K562 (cell line): ENCODE data around the gene INTS6. TPM values are rescaled to one million over a fixed set of nuclear protein-coding genes. Genes with fewer than 3 reads are reported as not detected.

Source experiments
- ATAC-seq: fragments of 200-7000 bp; cut with Tn5 transposase; 3 replicates; pipeline ENCODE4 v1.9.1; 2020; ENCODE audit warnings: moderate library complexity
- BruUV-seq: library from RNA; stranded (reverse); fragments of 400-500 nt; replicated peaks from 2 replicates; lab custom pipeline; 2021; lab: Mats Ljungman, UMichigan
- CTCF ChIA-PET: fragments of 300-600 bp; formaldehyde crosslinking; extraction: SDS; loops from one replicate; lab custom pipeline; 2021; ENCODE audit warnings: low intra/inter-chr PET ratio; lab: Yijun Ruan, JAX
- POLR2A ChIA-PET: fragments of 300-600, 350-650 bp; sonication (Branson Sonifier 250); formaldehyde crosslinking; extraction: SDS; loops from one replicate; lab custom pipeline; 2021; ENCODE audit warnings: antibody characterized with exemption, inconsistent platforms; lab: Yijun Ruan, JAX
- DNase-seq, 4 experiments: peaks; one replicate each; pipeline versions ENCODE4 v3.0.0 to v3.0.0-alpha.2; 2011 to 2018; ENCODE audit warnings: low spot score in 3 of 4, mixed read lengths in 3 of 4; ENCODE audit errors: extremely low read depth in 1 of 4
- FAIRE-seq: peaks from 2 replicates; lab custom pipeline; 2011; peaks lifted over from hg19 to GRCh38; lab: Jason Lieb, UNC
- H2AFZ ChIP-seq: 2 replicates; pipeline ENCODE4 v1.6.0; 2011; ENCODE audit warnings: low read depth, low read length, control low read depth, inconsistent platforms
- H3K27ac ChIP-seq: fragments of 200-600 bp; 3 replicates; pipeline ENCODE4 v1.8.0; 2011; ENCODE audit warnings: low read depth, mild to moderate bottlenecking, control low read depth, inconsistent platforms, low read length, moderate library complexity, mixed read lengths; ENCODE audit errors: extremely low read depth
- H3K27me3 ChIP-seq, 2 experiments: fragments of 300-600 bp in 1 of 2; 2 replicates in 1 of 2; 3 replicates in 1 of 2; pipeline versions ENCODE4 v1.6.0 to v1.8.0; 2011; ENCODE audit warnings: inconsistent platforms in 2 of 2, low read length in 2 of 2, mild to moderate bottlenecking in 1 of 2, mixed read lengths in 1 of 2, moderate library complexity in 1 of 2; ENCODE audit not compliant: control insufficient read depth in 2 of 2, insufficient read depth in 2 of 2
- H3K36me3 ChIP-seq: fragments of 300-600 bp; 3 replicates; pipeline ENCODE4 v1.8.0; 2011; ENCODE audit warnings: mild to moderate bottlenecking, low read length, inconsistent platforms; ENCODE audit not compliant: control insufficient read depth, insufficient read depth
- H3K4me1 ChIP-seq, 2 experiments: fragments of 200-600 bp in 1 of 2; replicated peaks in 1 of 2; 2 replicates in 1 of 2; 3 replicates in 1 of 2; pipeline versions ENCODE4 v1.5.1 to v1.8.0; 2011; ENCODE audit warnings: inconsistent platforms in 2 of 2, low read length in 2 of 2, mild to moderate bottlenecking in 1 of 2, mixed read lengths in 1 of 2, moderate library complexity in 1 of 2; ENCODE audit not compliant: control insufficient read depth in 2 of 2, insufficient read depth in 2 of 2
- H3K4me2 ChIP-seq: 2 replicates; pipeline ENCODE4 v1.6.1; 2011; ENCODE audit warnings: low read length, control low read depth, inconsistent platforms, mixed read lengths; ENCODE audit not compliant: insufficient read depth
- H3K4me3 ChIP-seq: fragments of 200-600 bp; sonication (generic), shearing (Covaris generic); 2 replicates; pipeline ENCODE4 v1.5.1; 2016; ENCODE audit warnings: control low read depth, inconsistent platforms
- H3K79me2 ChIP-seq: fragments of 200-600 bp; 3 replicates; pipeline ENCODE4 v1.8.0; 2011; ENCODE audit warnings: low read length, inconsistent platforms; ENCODE audit not compliant: control insufficient read depth, insufficient read depth
- H3K9ac ChIP-seq, 2 experiments: 2 replicates each; pipeline versions ENCODE4 v1.6.0 to v1.6.1; 2011; ENCODE audit warnings: low read depth in 2 of 2, low read length in 2 of 2, control low read depth in 1 of 2, inconsistent platforms in 1 of 2, mild to moderate bottlenecking in 1 of 2, mixed read lengths in 1 of 2; ENCODE audit not compliant: insufficient read depth in 1 of 2
- H3K9me1 ChIP-seq: one replicate; pipeline ENCODE4 v1.6.0; 2011; ENCODE audit warnings: inconsistent platforms, mild to moderate bottlenecking, low read length, moderate library complexity; ENCODE audit not compliant: control insufficient read depth, insufficient read depth
- H3K9me3 ChIP-seq: replicated peaks from 2 replicates; pipeline ENCODE4 v1.5.1; 2011; ENCODE audit warnings: low read depth, low read length, inconsistent platforms; ENCODE audit not compliant: control insufficient read depth, insufficient read depth
- H4K20me1 ChIP-seq: replicated peaks from 2 replicates; pipeline ENCODE4 v1.6.1; 2011; ENCODE audit warnings: low read length, inconsistent platforms, mixed read lengths; ENCODE audit not compliant: control insufficient read depth, insufficient read depth
- CBFA2T3 ChIP-seq: fragments of 450-650 bp; IDR thresholded peaks from 2 replicates; pipeline ENCODE4 v1.6.1; 2017
- HNRNPUL1 ChIP-seq: fragments of 200-400 bp; formaldehyde crosslinking; IDR thresholded peaks from 2 replicates; pipeline ENCODE4 v1.6.1; 2017; ENCODE audit warnings: low read length
- KDM4B ChIP-seq, 2 experiments: fragments of 450-650 bp in 1 of 2; sonication (generic) in 1 of 2; IDR thresholded peaks; 2 replicates each; pipeline ENCODE4 v1.6.1; 2016 to 2017; ENCODE audit warnings: borderline replicate concordance in 2 of 2, antibody characterized with exemption in 1 of 2, low read depth in 1 of 2, mild to moderate bottlenecking in 1 of 2
- NKRF ChIP-seq: fragments of 450-650 bp; IDR thresholded peaks from 2 replicates; pipeline ENCODE4 v1.6.1; 2016; ENCODE audit warnings: borderline replicate concordance
- PTRF ChIP-seq: fragments of 450-650 bp; IDR thresholded peaks from 2 replicates; pipeline ENCODE4 v1.6.1; 2016; ENCODE audit warnings: mild to moderate bottlenecking, missing genetic modification characterization, missing compliant biosample characterization
- TBP ChIP-seq: optimal IDR thresholded peaks from 2 replicates; pipeline ENCODE3; 2011; ENCODE audit warnings: low read depth, low read length, improper control_type of control experiment
- TSHZ1 ChIP-seq: fragments of 250-450 bp; sonication (Bioruptor Pico); IDR thresholded peaks from 2 replicates; pipeline ENCODE4 v1.4.0; 2020; ENCODE audit warnings: mild to moderate bottlenecking, moderate library complexity
- YBX1 ChIP-seq: fragments of 450-650 bp; IDR thresholded peaks from 2 replicates; pipeline ENCODE4 v1.7.1; 2016; ENCODE audit warnings: mild to moderate bottlenecking
- ZC3H11A ChIP-seq: IDR thresholded peaks from 2 replicates; pipeline ENCODE4 v1.6.1; 2012; ENCODE audit warnings: low read depth, low read length, improper control_type of control experiment
- ZC3H8 ChIP-seq: fragments of 450-650 bp; IDR thresholded peaks from 2 replicates; pipeline ENCODE4 v1.6.1; 2017
- ZEB2 ChIP-seq: fragments of 450-650 bp; IDR thresholded peaks from 2 replicates; pipeline ENCODE4 v1.6.1; 2016
- ZNF263 ChIP-seq: sonication (generic); formaldehyde crosslinking; IDR thresholded peaks from 2 replicates; pipeline ENCODE4 v1.8.0; 2022; ENCODE audit warnings: mild to moderate bottlenecking, missing genetic modification reagents, borderline replicate concordance
- WGBS: fragments of 100-300 bp; shearing (Covaris generic); methylation state at CpG from one replicate; pipeline ENCODE4 v1.1.6; 2016; ENCODE audit warnings: low coverage, mixed read lengths; ENCODE audit not compliant: insufficient coverage; ENCODE audit errors: missing lambda C conversion rate; 5-methylcytosine and 5-hydroxymethylcytosine counted together
- in situ Hi-C: fragments of 300-500 bp; cut with MboI; formaldehyde crosslinking; loops from 4 replicates; pipeline ENCODE4 v1.15.0; 2018; ENCODE audit warnings: inconsistent platforms, mixed read lengths
- intact Hi-C: fragments of 100-400 bp; cut with micrococcal nuclease; formaldehyde crosslinking; loops from 2 replicates; pipeline ENCODE4 v1.14.2; 2022
- polyA plus RNA-seq, 8 experiments: library from polyadenylated mRNA; depleted of rRNA in 4 of 8; stranded (reverse) in 5 of 8; unstranded in 3 of 8; fragments of >200 nt; fragmentation: Nextera tagmentation in 2 of 8; fragmentation: Illumina TruSeq in 1 of 8; extraction: Ambion mirVana in 2 of 8; extraction: Trizol in 1 of 8; gene quantifications; 2 replicates each; pipeline versions ENCODE4 v1.2.1 to v1.2.3, GENCODE V29; 2011 to 2014; ENCODE audit warnings: inconsistent platforms in 1 of 8, missing spikeins in 1 of 8
- total RNA-seq, 7 experiments: library from RNA; depleted of rRNA in 6 of 7; stranded (reverse); fragments of >200 nt in 6 of 7; fragmentation: Illumina TruSeq in 2 of 7; extraction: Trizol in 2 of 7; gene quantifications; 2 replicates each; pipeline versions ENCODE4 v1.2.1 to v1.2.3, GENCODE V29; 2011 to 2021; ENCODE audit warnings: low replicate concordance in 1 of 7
- TF ChIP-seq, protein P1 (sequence below): fragments of 150-350 bp; conservative IDR thresholded peaks from 2 replicates; pipeline ENCODE4 v1.6.1; 2014; ENCODE audit warnings: low read length

INTS6 gene
- total and polyA plus RNA-seq, 9 of the 15 experiments (the other 6 are each of a cell fraction or from before 2014, with no cell fraction given), result 3.7 to 29.8 (median 16.1) TPM

DNA sequence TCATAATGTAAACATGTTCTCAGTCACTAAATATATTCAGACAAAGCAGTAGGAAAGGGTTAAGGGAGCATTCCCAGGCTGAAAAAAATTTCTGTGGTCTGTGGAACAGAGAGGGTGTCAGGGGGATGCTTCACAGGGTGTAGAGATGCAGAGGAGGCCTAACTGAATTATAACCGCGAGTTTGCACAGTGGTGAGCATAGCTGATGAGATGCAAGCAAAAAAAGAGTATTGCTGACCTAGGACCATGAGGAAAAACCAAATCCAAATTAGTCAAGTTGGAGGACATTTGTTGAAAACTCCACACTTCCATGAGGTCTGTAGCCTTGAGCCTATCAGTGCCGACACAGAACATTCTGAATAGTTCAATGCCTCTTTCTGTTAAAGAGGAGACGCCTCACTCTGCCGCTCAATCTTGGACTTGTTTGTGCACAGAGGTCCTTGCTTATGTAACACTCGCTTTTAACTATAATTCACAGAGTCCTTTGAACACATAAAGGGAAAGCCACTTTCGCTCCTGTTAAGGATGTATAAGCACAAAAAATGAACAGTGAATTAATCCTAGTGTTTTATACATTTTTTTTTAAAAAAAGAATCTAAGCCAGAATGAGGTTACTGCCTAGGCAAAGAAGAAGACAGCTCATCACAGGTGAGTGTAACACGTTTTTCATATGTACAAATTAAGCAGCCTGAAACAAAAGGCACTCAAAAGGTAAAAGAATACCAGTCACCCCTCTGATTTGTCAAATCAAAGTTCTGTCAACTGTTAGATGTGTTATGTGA, 25.8 kb upstream of the INTS6 start:
- in situ Hi-C loops (no loop called here), intact Hi-C loops (no loop called here)
- Histone ChIP-seq H3K9me3 (no peaks in the 10 kb centered on the region), H2AFZ (no peak overlapping the region), H3K4me1 (no peaks in the 10 kb centered on the region), H3K36me3 (no peaks in the 10 kb centered on the region), H3K4me3 (no peak overlapping the region), H3K27ac (no peak overlapping the region), H4K20me1 (no peaks in the 10 kb centered on the region), H3K4me2 (no peak overlapping the region), H3K9ac (no peak overlapping the region), H3K27me3 (0 out of 5 replicates have a peak, but pooled peaks cover 0 to 5% of the 10 kb centered on the region in 2 experiments), H3K9me1 (no peaks in the 10 kb centered on the region), H3K79me2 (no peaks in the 10 kb centered on the region)
- FAIRE-seq, result no peak
- ChIA-PET CTCF (no interaction called here), POLR2A (interaction anchor here (0.6 kb wide), 1 partner anchor 196 kb away, joined by 3 read pairs; no protein-coding TSS in a partner anchor)
- DNase-seq, result no peak
- ATAC-seq, result no peak
- WGBS, result 6% methylated on average over 8 of the region's 8 CpGs
- BruUV-seq, result no TSS peak
- TF ChIP-seq ZEB2 (no peak), PTRF (tag) (no peak), ZC3H11A (no peak), CBFA2T3 (no peak), NKRF (no peak), YBX1 (no peak), HNRNPUL1 (no peak), KDM4B (IDR thresholded peaks at IDR 0.05; ENCODE audit: borderline replicate concordance in 2 of 2, low read depth in 1 of 2) (no peak), TBP (no peak), ZNF263 (no peak), ZC3H8 (no peak), TSHZ1 (no peak)
- TF ChIP-seq, protein P1, sequence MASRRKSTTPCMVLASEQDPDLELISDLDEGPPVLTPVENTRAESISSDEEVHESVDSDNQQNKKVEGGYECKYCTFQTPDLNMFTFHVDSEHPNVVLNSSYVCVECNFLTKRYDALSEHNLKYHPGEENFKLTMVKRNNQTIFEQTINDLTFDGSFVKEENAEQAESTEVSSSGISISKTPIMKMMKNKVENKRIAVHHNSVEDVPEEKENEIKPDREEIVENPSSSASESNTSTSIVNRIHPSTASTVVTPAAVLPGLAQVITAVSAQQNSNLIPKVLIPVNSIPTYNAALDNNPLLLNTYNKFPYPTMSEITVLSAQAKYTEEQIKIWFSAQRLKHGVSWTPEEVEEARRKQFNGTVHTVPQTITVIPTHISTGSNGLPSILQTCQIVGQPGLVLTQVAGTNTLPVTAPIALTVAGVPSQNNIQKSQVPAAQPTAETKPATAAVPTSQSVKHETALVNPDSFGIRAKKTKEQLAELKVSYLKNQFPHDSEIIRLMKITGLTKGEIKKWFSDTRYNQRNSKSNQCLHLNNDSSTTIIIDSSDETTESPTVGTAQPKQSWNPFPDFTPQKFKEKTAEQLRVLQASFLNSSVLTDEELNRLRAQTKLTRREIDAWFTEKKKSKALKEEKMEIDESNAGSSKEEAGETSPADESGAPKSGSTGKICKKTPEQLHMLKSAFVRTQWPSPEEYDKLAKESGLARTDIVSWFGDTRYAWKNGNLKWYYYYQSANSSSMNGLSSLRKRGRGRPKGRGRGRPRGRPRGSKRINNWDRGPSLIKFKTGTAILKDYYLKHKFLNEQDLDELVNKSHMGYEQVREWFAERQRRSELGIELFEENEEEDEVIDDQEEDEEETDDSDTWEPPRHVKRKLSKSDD, result no peak
